Measurements from ENCODE around the gene RPTOR.

RPTOR gene

DNA sequence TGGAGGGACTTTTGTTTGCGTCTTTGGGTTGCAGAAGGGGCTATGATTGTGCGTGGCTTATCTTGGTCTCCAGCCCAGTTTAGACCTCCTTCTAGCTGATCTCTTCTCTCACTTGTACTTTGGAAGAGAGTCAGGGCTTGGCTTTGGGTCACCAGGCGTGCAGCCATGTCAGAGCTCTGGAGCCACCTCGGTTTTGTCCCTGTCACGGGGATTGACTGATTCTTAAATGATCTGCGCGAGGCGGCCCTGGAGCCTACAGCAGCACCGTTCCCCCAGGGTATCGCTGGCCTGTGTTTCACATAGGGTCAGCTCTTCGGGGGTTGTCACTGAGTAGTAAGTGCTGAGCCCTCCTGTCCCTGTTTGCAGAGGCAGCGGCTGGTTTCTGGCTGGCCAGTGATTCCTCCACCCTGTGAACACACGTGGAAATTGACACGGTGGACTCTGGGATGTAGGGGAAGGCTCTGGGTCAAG, 237.2 kb downstream of the RPTOR start:
- Histone ChIP-seq H3K36me3 (ENCODE audit: control insufficient read depth, insufficient read depth, low read length) (no peaks in the 10 kb centered on the region), H3K27ac (ENCODE audit: low read length) (no peak overlapping the region), H3K4me1 (ENCODE audit: control insufficient read depth, insufficient read depth, low read length) (peaks cover 6% of the 10 kb centered on the region; the same call in 1 of the 2 replicates), H3K4me3 (ENCODE audit: low read length) (no peak overlapping the region), H3K9me3 (ENCODE audit: control insufficient read depth, insufficient read depth, low read length) (no peaks in the 10 kb centered on the region), H3K27me3 (ENCODE audit: control insufficient read depth, insufficient read depth, low read length) (no peaks in the 10 kb centered on the region)
- no peak for DNase-seq (ENCODE audit: low read depth, low spot score)
- no CpG with 5 or more reads among the region's 14 CpGs for WGBS (ENCODE audit: insufficient coverage, insufficient read length)

DNA sequence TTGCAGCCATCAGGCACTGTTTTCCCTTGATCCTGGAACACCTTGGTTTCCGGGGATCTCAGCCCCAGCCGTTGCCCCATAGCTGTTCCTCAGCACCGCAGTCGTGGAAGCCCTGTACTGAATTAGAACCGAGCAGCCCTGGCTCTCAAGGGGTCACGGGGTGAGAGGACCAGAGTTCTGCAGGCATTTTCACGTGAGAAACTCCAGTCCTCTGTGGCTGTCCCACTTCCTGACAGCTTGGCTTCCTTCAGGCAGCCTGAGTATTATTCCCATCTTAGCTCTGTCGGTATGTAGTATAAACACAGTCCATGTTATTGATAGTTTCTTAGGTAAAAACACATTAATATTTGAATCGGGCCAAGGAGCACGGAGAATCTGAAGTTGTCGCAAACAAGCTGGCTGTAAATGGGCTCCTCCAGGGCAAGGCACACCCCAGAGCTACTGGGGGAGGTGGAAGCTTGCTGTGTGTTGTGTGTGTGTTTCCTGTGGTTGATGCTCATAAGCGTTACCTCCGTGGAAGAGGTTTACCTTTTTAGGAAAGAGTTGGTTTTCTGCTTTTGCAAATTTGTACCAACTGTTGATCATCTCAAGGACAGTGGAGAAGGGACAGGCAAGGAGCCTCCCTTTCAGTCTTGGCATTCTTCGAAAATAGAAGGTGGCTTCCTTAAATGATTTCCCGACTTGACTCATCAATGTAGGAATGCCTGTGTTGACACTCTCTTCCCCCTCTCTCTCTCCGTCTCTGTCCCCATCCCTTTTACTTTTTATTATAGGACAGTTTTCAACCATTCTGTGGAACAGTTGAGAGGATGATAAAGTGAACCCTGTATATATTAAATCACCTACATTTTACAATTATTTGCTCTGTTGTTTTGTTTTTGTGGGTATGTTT, 238.1 kb downstream of the RPTOR start:
- Histone ChIP-seq H3K9me3 (ENCODE audit: control insufficient read depth, insufficient read depth, low read length) (no peaks in the 10 kb centered on the region), H3K27ac (ENCODE audit: low read length) (no peak overlapping the region), H3K36me3 (ENCODE audit: control insufficient read depth, insufficient read depth, low read length) (no peaks in the 10 kb centered on the region), H3K27me3 (ENCODE audit: control insufficient read depth, insufficient read depth, low read length) (no peaks in the 10 kb centered on the region), H3K4me1 (ENCODE audit: control insufficient read depth, insufficient read depth, low read length) (peaks cover 6% of the 10 kb centered on the region; the same call in 1 of the 2 replicates), H3K4me3 (ENCODE audit: low read length) (no peak overlapping the region)
- WGBS (ENCODE audit: insufficient coverage, insufficient read length) = no CpG with 5 or more reads among the region's 16 CpGs
- DNase-seq (ENCODE audit: low read depth, low spot score) = no peak

DNA sequence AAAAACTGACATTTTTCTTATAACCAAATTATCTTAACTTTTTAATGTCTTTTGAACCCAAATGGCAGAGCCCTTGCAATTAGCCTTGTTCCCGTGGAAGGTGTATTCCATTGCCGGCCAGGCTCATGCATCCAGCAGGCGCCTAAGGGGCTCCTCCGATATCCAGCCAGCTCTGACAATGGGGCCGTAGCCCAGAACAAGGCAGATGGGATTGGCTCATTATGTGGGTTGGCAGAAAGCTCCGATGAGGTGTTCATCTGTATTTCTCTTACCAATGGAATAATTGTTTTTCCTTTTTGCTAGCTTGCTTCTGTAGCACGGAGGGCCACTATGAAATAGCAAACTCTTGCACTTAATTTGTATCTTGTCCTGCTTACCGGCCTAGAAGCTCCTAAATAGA, 238.8 kb downstream of the RPTOR start:
- peaks cover 6% of the 10 kb centered on the region; the same call in 1 of the 2 replicates for H3K4me1 ChIP-seq (ENCODE audit: control insufficient read depth, insufficient read depth, low read length)
- no peak for DNase-seq (ENCODE audit: low read depth, low spot score)
- no CpG with 5 or more reads among the region's 8 CpGs for WGBS (ENCODE audit: insufficient coverage, insufficient read length)

DNA sequence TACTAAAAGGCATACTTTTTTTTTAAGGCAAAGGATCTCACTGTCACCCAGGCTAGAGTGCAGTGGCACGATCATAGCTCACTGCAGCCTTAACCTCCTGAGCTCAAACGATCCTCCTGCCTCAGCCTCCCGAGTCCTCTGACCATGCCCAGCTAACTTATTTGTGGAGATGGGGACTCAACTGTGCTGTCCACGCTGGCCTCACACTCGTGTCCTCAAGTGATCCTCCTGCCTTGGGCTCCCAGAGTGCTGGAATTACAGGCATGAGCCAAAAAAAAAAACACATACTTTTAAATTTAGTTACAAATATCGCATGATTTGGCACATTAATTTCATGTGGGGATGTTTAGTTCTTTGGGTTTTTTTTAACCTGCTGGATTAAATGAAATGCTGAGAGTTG, 239.3 kb downstream of the RPTOR start:
- Histone ChIP-seq H3K4me3 (ENCODE audit: low read length) (no peak overlapping the region), H3K36me3 (ENCODE audit: control insufficient read depth, insufficient read depth, low read length) (no peaks in the 10 kb centered on the region), H3K27ac (ENCODE audit: low read length) (no peak overlapping the region), H3K27me3 (ENCODE audit: control insufficient read depth, insufficient read depth, low read length) (no peaks in the 10 kb centered on the region), H3K4me1 (ENCODE audit: control insufficient read depth, insufficient read depth, low read length) (peaks cover 6% of the 10 kb centered on the region; the same call in 1 of the 2 replicates), H3K9me3 (ENCODE audit: control insufficient read depth, insufficient read depth, low read length) (no peaks in the 10 kb centered on the region)
- no CpG with 5 or more reads among the region's 6 CpGs for whole genome bisulfite sequencing (ENCODE audit: insufficient coverage, insufficient read length)
- DNase-seq (ENCODE audit: low read depth, low spot score) = no peak

More for the DNA sequence above, 238.8 kb downstream of the RPTOR start:
- Histone ChIP-seq H3K9me3 (ENCODE audit: control insufficient read depth, insufficient read depth, low read length) (no peaks in the 10 kb centered on the region), H3K27ac (ENCODE audit: low read length) (no peak overlapping the region), H3K36me3 (ENCODE audit: control insufficient read depth, insufficient read depth, low read length) (no peaks in the 10 kb centered on the region), H3K4me3 (ENCODE audit: low read length) (no peak overlapping the region), H3K27me3 (ENCODE audit: control insufficient read depth, insufficient read depth, low read length) (no peaks in the 10 kb centered on the region)

DNA sequence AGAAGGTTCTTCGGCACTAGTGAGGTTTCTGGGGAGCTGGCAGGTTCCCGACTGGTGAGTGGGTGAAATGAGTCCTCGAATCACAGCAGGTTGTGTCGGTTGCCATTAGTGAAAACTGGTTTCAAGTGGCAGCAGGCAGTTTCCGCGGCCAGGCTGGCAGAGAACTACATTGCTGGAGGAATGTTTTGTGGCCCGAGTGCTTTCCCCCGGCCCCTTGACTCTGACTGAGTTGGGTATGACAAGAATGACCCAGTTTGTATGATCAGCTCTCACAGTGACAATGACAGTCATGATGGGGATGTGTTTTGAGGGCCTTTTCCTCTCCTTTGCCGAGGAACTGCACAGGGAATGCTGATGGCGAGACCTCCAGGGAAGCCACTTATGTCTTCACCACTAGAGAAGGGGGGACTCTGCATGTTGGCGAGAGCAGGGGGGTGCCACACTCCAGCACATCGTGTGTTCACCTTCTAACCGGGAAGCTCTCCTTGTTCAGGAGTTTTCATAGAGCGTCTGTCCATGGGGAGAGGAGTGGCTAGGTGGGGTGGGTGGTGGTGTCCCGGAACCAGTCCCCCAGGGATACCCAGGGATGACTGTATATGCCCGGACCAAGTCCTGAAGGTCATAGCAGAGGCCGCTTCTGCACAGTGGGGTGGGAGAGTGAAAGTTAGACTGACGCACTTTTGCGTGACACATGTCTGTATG, 241.0 kb downstream of the RPTOR start:
- Histone ChIP-seq H3K4me3 (ENCODE audit: low read length) (no peak overlapping the region), H3K9me3 (ENCODE audit: control insufficient read depth, insufficient read depth, low read length) (no peaks in the 10 kb centered on the region), H3K36me3 (ENCODE audit: control insufficient read depth, insufficient read depth, low read length) (no peaks in the 10 kb centered on the region), H3K27me3 (ENCODE audit: control insufficient read depth, insufficient read depth, low read length) (no peaks in the 10 kb centered on the region), H3K27ac (ENCODE audit: low read length) (no peak overlapping the region), H3K4me1 (ENCODE audit: control insufficient read depth, insufficient read depth, low read length) (peaks cover 7% of the 10 kb centered on the region)
- WGBS (ENCODE audit: insufficient coverage, insufficient read length) = no CpG with 5 or more reads among the region's 19 CpGs
- DNase-seq (ENCODE audit: low read depth, low spot score) = no peak

DNA sequence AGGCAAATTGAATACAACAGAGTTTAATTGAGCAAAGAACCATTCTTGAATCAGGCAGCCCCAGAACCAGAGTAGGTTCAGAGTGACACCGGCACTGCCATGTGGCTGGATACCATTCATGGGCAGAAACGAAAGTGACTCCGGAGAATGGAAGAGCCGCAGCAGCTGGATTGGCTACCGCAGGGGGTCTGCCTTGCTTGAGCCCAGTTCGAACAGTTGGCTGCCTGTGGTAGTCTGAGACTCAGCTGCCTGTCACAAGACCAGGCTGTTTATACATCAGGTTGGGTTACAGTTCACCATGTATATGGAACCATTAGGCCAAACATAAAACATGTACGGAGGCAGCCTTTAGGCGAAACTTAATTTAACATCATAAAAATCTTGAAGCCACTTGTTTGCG, 241.8 kb downstream of the RPTOR start:
- H3K9me3 ChIP-seq (ENCODE audit: control insufficient read depth, insufficient read depth, low read length) = no peaks in the 10 kb centered on the region
- WGBS (ENCODE audit: insufficient coverage, insufficient read length) = no CpG with 5 or more reads among the region's 9 CpGs
- H3K27me3 ChIP-seq (ENCODE audit: control insufficient read depth, insufficient read depth, low read length) = no peaks in the 10 kb centered on the region
- H3K4me3 ChIP-seq (ENCODE audit: low read length) = no peak overlapping the region
- H3K27ac ChIP-seq (ENCODE audit: low read length) = no peak overlapping the region
- H3K36me3 ChIP-seq (ENCODE audit: control insufficient read depth, insufficient read depth, low read length) = no peaks in the 10 kb centered on the region
- peaks cover 4% of the 10 kb centered on the region for H3K4me1 ChIP-seq (ENCODE audit: control insufficient read depth, insufficient read depth, low read length)
- no peak for DNase-seq (ENCODE audit: low read depth, low spot score)

DNA sequence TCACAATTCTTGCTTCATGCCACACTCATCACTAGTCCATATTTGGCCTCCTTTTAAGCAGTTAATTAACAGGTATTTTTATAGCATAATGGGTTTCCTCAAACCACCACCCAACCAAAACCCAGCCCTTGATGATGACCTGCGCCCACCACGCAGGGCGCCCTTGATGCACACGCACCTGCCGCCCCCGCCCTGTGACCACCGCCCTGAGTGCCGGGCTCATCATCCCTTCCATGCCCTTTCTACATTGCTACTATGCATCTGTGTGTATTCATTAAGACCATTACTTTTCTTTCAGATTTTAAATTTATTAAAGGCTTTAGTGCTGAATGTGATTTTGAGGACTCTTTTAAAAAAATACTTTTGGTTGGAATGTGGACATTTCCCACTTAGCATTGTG, 242.2 kb downstream of the RPTOR start:
- Histone ChIP-seq H3K27me3 (ENCODE audit: control insufficient read depth, insufficient read depth, low read length) (no peaks in the 10 kb centered on the region), H3K36me3 (ENCODE audit: control insufficient read depth, insufficient read depth, low read length) (no peaks in the 10 kb centered on the region), H3K4me3 (ENCODE audit: low read length) (no peak overlapping the region), H3K27ac (ENCODE audit: low read length) (no peak overlapping the region), H3K4me1 (ENCODE audit: control insufficient read depth, insufficient read depth, low read length) (peaks cover 4% of the 10 kb centered on the region), H3K9me3 (ENCODE audit: control insufficient read depth, insufficient read depth, low read length) (no peaks in the 10 kb centered on the region)
- DNase-seq (ENCODE audit: low read depth, low spot score) = no peak
- no CpG with 5 or more reads among the region's 8 CpGs for WGBS (ENCODE audit: insufficient coverage, insufficient read length)

DNA sequence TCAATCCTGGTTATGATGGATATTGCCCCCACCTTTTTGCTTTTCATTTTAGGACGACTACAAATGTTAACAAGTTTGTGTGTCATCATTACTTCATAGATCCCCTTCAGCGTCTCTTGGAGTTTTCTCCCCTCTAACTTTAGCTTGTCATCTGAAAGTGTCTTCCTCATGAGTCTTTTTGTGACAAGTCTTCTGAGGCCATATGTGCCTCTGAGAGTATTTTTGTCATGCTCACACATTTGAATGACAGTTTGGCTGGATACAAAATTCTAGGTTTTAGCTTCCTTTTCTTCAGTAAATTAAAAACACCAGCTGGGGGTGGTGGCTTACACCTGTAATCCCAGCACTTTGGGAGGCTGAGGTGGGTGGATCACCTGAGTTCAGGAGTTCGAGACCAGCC, 243.2 kb downstream of the RPTOR start:
- Histone ChIP-seq H3K36me3 (ENCODE audit: control insufficient read depth, insufficient read depth, low read length) (no peaks in the 10 kb centered on the region), H3K9me3 (ENCODE audit: control insufficient read depth, insufficient read depth, low read length) (no peaks in the 10 kb centered on the region), H3K4me3 (ENCODE audit: low read length) (no peak overlapping the region), H3K27ac (ENCODE audit: low read length) (no peak overlapping the region), H3K27me3 (ENCODE audit: control insufficient read depth, insufficient read depth, low read length) (no peaks in the 10 kb centered on the region), H3K4me1 (ENCODE audit: control insufficient read depth, insufficient read depth, low read length) (peaks cover 2% of the 10 kb centered on the region)
- WGBS (ENCODE audit: insufficient coverage, insufficient read length) = no CpG with 5 or more reads among the region's 3 CpGs
- DNase-seq (ENCODE audit: low read depth, low spot score) = no peak

DNA sequence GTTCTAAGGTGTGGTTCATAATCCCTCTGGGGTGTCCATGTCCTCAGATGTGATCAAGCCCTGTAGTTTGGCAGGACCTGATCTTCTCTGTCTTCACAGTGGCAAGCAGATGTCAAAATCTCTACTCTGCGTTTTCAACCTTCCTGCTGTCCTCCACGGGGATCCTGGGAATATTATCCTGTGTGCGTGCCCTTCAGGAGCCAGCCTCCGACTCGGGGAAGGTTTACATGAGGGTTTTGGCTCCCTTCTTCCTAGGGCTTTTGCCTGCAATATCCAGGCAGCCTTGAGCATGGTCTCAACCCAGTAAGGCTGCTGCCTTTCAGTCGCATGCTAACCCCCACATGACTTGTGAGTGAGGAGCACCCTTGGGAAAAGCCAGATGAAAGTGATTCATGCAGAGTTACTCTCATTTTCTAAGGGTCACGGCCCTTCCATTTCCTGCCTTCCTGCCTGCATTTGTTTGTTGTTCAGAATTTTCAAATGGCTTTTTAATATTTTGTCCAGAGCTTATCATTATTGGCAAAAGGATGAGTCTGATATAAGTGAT, 244.8 kb downstream of the RPTOR start:
- Histone ChIP-seq H3K9me3 (ENCODE audit: control insufficient read depth, insufficient read depth, low read length) (no peaks in the 10 kb centered on the region), H3K36me3 (ENCODE audit: control insufficient read depth, insufficient read depth, low read length) (no peaks in the 10 kb centered on the region), H3K4me1 (ENCODE audit: control insufficient read depth, insufficient read depth, low read length) (peaks cover 1% of the 10 kb centered on the region; the same call in 1 of the 2 replicates), H3K27me3 (ENCODE audit: control insufficient read depth, insufficient read depth, low read length) (no peaks in the 10 kb centered on the region), H3K4me3 (ENCODE audit: low read length) (no peak overlapping the region), H3K27ac (ENCODE audit: low read length) (no peak overlapping the region)
- no CpG with 5 or more reads among the region's 7 CpGs for WGBS (ENCODE audit: insufficient coverage, insufficient read length)
- DNase-seq (ENCODE audit: low read depth, low spot score) = no peak

DNA sequence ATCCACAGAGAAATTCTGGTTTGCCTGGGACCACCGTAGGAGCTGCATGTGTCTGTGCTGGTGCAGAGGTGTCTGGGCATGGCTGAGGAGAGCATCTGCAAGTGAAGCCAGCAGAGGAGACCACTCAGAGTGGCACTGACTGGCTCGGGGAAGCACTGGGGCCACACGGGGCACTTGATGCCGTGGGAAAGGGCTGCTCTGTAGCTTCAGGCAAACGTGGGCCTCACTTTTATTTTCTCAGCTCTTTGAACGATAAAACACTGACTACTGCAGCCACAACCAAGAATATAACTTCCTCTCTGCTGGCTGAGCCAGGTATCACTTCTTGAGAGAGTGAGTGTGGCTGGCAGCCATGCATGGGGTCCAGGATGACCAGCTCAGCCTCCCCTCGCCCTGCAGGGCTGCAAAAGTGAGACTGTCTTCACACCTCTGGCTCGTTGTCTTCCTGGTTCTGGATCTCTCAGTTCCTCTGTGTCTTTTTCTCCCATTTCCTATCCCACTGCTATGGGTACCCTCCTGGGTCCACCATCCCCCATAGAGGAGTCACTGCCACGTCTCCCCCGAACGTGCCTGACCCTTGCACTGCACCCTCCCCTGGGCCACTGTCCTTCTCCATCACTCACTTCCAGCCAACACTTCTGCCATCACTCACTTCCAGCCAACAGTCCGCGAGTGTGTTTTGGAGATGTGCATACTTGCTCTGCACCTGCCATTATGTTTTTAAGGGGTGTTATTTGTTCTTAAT, 245.6 kb downstream of the RPTOR start:
- no peak overlapping the region for H3K27ac ChIP-seq (ENCODE audit: low read length)
- H3K9me3 ChIP-seq (ENCODE audit: control insufficient read depth, insufficient read depth, low read length) = no peaks in the 10 kb centered on the region
- H3K27me3 ChIP-seq (ENCODE audit: control insufficient read depth, insufficient read depth, low read length) = no peaks in the 10 kb centered on the region
- H3K4me3 ChIP-seq (ENCODE audit: low read length) = no peak overlapping the region
- H3K36me3 ChIP-seq (ENCODE audit: control insufficient read depth, insufficient read depth, low read length) = no peaks in the 10 kb centered on the region
- no peak for DNase-seq (ENCODE audit: low read depth, low spot score)
- no CpG with 5 or more reads among the region's 13 CpGs for WGBS (ENCODE audit: insufficient coverage, insufficient read length)
- peaks cover 1% of the 10 kb centered on the region; the same call in 1 of the 2 replicates for H3K4me1 ChIP-seq (ENCODE audit: control insufficient read depth, insufficient read depth, low read length)
